ENCODE measurements around the gene SLC26A1.

Gene SLC26A1

DNA sequence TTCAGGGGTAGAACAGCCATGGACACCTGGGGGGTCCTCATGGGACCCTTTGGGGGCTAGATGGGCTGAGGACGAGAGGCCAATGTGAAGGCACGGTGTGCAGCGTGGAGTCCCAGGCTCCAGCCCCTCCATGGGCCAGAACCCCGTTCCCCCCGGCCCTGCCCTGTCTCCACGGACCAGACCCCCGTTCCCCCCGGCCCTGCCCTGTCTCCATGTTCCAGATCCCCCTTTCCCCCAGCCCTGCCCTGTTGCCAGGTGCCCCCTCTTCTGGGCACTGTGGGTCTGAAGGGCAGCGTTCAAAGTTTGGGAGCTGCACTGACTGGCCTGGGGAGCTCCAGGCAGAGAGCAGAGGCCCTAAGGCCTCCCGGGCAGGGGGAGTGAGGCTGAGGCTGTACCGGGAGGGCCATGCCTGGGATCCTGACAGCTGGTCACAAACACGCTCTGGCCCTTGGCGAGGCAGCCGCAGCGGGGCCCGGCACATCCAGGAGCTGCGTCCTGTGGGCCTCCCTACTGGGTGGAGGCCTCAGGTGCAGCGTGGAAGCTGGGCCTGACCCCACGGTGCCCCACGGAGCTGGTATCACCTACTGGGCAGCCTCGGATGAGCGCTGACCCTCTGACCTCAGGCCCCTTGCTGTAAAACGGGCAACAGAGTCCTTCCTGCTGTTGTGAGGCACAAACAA is 28.7 kb downstream of the SLC26A1 start:
- peaks cover 1% of the 10 kb centered on the region for H3K36me3 Mint-ChIP-seq (ENCODE audit: low read depth)
- DNase-seq (no peak), ATAC-seq (no peak)
- H3K4me3 Mint-ChIP-seq = no peak overlapping the region
- no peaks in the 10 kb centered on the region for H3K27me3 Mint-ChIP-seq
- no peaks in the 10 kb centered on the region for H3K9me3 Mint-ChIP-seq
- no peaks in the 10 kb centered on the region for H3K4me1 Mint-ChIP-seq
- H3K27ac Mint-ChIP-seq = no peak overlapping the region

DNA sequence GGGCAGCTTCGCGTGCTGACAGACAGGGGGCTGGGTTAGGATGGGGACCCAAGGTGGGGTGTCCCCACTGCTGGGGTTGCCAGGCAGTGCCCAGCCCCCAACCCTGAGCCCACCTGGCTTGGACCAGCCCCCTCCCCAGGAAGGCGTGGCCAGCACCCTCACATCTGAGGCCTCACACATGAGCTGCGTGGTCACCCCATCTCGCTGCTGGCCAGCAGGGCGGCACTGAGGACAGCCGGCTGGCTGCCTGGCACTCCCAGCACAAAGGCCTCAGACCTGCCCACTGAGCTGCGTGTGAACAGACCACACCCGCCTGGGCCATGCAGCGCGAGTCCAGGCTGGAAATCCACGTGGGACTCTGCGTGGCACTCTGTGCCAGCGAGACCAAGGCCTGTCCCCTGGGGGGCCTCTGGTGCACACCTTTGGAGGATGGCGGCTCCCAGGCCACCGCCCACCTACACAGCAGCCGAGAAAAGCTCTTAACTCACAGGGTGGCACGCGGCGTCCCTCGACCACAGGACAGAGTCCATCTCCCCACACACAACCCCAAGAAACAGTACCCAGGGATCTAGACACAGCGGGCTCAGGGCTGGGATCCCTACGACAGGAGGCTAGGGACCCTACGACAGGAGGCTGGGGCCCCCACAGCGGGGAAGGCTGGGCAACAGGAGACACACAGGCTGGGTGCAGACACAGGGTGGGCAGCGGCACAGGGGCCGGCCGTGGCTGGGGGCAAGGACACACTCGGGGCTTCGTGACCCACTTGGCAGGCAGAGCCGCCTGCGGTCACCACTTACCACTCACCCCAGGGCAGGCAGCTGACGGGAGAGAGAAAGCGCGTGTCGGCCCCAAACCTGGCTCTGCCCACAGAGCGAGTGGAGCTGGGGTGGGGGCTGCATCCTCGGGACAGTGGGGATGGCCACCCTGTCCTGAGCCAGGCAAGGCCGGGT is 29.7 kb downstream of the SLC26A1 start:
- Mint-ChIP-seq H3K4me3 (no peak overlapping the region), H3K9me3 (no peaks in the 10 kb centered on the region), H3K36me3 (ENCODE audit: low read depth) (peaks cover 1% of the 10 kb centered on the region), H3K4me1 (no peaks in the 10 kb centered on the region), H3K27me3 (no peaks in the 10 kb centered on the region), H3K27ac (no peak overlapping the region)
- ATAC-seq = no peak
- DNase-seq = no peak

- ATAC-seq (no peak), DNase-seq (no peak)
- Mint-ChIP-seq H3K4me1 (no peaks in the 10 kb centered on the region), H3K27me3 (no peaks in the 10 kb centered on the region), H3K9me3 (no peaks in the 10 kb centered on the region), H3K27ac (no peak overlapping the region), H3K36me3 (ENCODE audit: low read depth) (peaks cover 1% of the 10 kb centered on the region), H3K4me3 (no peak overlapping the region)
These were observed 30.7 kb downstream of the SLC26A1 start for GRCh38 chr4:962231-963208.

DNA sequence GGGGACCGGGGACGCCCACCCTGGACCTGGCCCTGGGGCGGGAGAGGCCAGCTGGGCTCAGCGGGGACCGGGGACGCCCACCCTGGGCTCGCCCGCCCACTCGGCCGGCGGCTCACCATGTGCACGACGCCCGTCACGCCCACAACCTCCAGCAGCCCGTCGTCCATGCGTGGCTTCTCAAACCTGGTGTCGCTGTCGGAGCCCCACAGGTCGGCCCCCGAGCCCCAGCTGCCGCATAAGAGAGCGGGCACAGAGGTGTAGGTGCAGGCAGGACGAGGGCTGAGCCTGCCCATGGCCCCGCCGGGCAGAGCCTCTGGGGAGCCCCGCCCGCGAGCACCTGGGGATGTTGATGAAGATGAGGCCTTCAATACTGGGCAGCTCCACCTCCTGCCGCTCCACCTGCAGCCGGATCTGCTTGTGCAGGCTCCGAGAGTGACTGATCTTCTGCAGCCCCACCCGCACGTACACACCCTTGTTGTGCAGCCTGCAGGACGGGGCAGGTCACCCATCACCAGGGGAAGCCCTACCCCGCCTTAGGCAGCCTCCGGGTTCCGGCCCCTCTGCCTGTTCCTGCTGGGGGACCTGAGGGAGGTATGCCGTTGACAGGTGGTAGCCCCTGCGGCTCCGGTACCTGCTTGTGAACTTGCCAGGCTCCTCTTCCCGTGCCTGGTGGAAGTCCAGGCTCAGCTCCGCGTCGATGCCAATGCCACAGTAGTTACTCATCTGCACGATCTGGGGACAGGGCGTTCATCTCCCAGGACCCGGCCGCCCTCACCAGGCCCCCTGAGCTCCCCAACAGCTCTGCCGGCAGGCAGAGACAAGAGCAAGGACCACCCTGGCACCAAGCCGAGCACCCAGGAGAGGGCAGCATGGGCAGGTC is 31.6 kb downstream of the SLC26A1 start:
- Mint-ChIP-seq H3K36me3 (ENCODE audit: low read depth) (peaks cover 3% of the 10 kb centered on the region), H3K27me3 (no peaks in the 10 kb centered on the region)

DNA sequence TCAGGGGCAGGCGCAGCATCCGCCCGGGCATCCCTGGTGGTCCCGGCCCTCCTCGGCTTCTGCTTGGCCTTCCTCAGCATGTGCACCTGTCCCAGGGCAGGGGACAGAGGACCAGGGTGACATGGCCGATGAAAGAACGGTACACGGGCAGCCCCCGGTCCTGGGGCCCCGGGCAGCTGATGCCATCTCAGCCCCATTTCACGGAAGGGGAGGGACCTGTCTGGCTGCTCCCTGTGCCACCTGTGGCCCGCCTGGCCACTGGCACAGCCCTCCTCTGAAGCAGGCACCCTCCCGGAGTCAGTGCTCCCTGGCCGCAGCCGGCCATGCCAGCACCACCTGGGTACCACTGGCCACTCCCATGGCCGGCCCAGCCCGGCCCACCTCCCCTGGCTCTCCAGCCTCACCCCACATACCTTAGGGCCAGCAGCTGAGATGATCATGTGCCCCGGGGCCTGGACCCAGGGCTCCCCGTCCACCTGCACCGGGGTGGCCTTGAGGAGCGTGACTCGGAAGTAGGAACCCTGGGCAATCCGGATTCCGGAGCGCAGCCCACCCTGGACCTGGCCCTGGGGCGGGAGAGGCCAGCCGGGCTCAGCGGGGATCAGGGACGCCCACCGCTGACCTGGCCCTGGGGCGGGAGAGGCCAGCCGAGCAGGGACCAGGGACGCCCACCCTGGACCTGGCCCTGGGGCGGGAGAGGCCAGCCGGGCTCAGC is 32.4 kb downstream of the SLC26A1 start:
- peaks cover 2% of the 10 kb centered on the region for H3K36me3 Mint-ChIP-seq (ENCODE audit: low read depth)

More for the DNA sequence above, 31.6 kb downstream of the SLC26A1 start:
- DNase-seq (no peak), ATAC-seq (no peak)
- H3K4me3 Mint-ChIP-seq = no peak overlapping the region
- H3K4me1 Mint-ChIP-seq = no peaks in the 10 kb centered on the region
- H3K27ac Mint-ChIP-seq = no peak overlapping the region
- H3K9me3 Mint-ChIP-seq = no peaks in the 10 kb centered on the region

GRCh38 chr4:960140-960635 is 33.0 kb downstream of the SLC26A1 start:
- Mint-ChIP-seq H3K4me1 (no peaks in the 10 kb centered on the region), H3K36me3 (ENCODE audit: low read depth) (peaks cover 2% of the 10 kb centered on the region), H3K27me3 (no peaks in the 10 kb centered on the region), H3K9me3 (no peaks in the 10 kb centered on the region), H3K4me3 (no peak overlapping the region), H3K27ac (peak overlapping the region; percentile 18)
- ATAC-seq (no peak), DNase-seq (no peak)

More for the DNA sequence above, 32.4 kb downstream of the SLC26A1 start:
- H3K27me3 Mint-ChIP-seq = no peaks in the 10 kb centered on the region
- H3K4me1 Mint-ChIP-seq = no peaks in the 10 kb centered on the region
- DNase-seq (no peak), ATAC-seq (no peak)
- no peak overlapping the region for H3K4me3 Mint-ChIP-seq
- no peaks in the 10 kb centered on the region for H3K9me3 Mint-ChIP-seq
- no peak overlapping the region for H3K27ac Mint-ChIP-seq

DNA sequence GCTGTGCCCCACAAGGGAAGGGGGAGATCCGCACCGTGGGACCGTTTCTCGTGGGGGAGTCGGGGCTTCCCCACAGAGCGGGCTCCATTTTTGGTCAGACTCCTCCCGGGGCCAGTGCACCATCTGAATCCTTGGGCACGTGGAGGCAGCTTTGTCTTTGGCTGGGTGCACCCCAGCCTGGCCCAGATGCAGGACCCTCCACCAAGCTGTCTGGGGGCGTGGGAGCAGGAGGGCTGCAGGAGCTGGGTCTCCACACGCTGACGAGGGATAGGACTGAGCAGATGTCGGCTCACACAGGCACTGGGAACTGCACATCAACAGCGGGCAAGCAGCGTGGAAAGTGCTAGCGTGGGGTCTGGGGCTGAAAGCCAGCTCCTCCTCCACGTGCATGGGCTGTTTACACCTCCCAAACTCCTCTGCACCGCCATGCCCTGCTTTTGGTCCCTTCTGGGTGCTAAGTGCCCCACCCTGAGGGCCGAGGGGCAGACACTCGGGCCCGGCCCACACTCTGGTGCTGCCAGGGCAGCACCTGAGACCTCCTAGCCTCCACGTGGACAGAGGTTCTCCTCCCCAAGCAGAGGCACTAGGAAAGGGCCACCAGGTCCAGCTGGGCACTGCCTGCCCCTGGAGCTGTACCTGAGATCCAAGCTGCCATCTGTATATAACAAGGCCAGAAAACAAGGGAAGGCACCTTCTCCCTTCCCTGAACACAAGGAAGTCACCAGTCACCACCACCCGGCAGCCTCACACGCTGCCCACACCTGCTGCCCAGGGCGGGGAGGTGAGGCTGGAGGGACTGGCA is 33.7 kb downstream of the SLC26A1 start:
- Mint-ChIP-seq H3K4me3 (no peak overlapping the region), H3K27me3 (no peaks in the 10 kb centered on the region), H3K9me3 (no peaks in the 10 kb centered on the region), H3K36me3 (ENCODE audit: low read depth) (peaks cover 2% of the 10 kb centered on the region), H3K4me1 (no peaks in the 10 kb centered on the region), H3K27ac (peak overlapping the region; percentile 18)
- DNase-seq (no peak), ATAC-seq (no peak)

DNA sequence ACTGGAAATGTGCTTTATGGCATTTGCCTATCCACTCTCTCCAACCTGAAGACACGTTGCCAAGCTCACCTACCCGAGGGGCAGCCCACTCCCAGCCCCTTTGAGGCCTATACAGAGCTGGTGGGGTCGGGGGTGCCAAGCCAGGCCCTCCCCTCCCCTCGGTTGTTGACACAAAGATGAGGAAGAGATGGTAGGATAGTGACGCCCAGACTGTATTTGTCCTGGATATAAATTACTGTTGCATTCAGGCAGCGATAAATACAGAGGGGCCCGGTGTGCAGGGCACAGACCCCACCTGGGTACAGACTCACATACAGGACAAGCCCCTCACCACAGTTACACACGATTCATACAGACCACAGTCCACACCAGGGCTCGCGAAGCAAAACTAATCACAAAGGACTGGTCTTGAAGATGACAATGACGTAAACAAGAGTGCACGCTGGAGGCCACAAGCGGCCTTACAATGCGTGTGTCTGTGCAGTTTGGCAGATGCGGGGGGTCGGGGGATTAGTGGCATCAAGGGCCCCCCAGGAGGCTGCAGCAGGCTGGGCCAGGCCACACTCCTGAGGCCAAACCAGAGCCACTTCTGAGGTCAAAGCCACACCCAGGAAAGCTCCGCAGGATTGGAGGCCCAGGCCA is 34.4 kb downstream of the SLC26A1 start:
- Mint-ChIP-seq H3K27ac (no peak overlapping the region), H3K36me3 (ENCODE audit: low read depth) (peaks cover 4% of the 10 kb centered on the region), H3K9me3 (no peaks in the 10 kb centered on the region), H3K27me3 (no peaks in the 10 kb centered on the region), H3K4me1 (no peaks in the 10 kb centered on the region), H3K4me3 (no peak overlapping the region)
- no peak for DNase-seq
- no peak for ATAC-seq

DNA sequence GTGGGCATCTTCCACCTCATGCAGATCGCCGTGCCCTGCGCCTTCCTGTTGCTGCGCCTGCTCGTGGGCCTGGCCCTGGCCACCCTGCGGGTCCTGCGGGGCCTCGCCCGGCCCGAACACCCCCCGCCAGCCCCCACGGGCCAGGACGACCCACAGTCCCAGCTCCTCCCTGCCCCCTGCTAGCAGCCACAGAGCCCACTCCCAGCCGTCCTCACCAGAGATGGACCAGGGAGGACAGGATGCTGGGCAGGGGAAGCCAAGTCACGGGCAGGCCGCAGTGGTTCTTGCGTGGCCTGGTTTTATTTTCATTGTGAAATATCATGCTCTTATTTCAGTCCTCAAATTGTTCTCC is 34.9 kb downstream of the SLC26A1 start:
- H3K9me3 Mint-ChIP-seq = no peaks in the 10 kb centered on the region
- H3K4me1 Mint-ChIP-seq = no peaks in the 10 kb centered on the region
- no peaks in the 10 kb centered on the region for H3K27me3 Mint-ChIP-seq
- no peak for ATAC-seq
- no peak overlapping the region for H3K4me3 Mint-ChIP-seq
- peaks cover 4% of the 10 kb centered on the region for H3K36me3 Mint-ChIP-seq (ENCODE audit: low read depth)
- DNase-seq = no peak
- H3K27ac Mint-ChIP-seq = no peak overlapping the region

GRCh38 chr4:957581-958313 is 35.5 kb downstream of the SLC26A1 start:
- Mint-ChIP-seq H3K27ac (no peak overlapping the region), H3K9me3 (no peaks in the 10 kb centered on the region), H3K4me3 (no peak overlapping the region), H3K27me3 (no peaks in the 10 kb centered on the region), H3K36me3 (ENCODE audit: low read depth) (peaks cover 4% of the 10 kb centered on the region), H3K4me1 (no peaks in the 10 kb centered on the region)
- DNase-seq (no peak), ATAC-seq (no peak)

DNA sequence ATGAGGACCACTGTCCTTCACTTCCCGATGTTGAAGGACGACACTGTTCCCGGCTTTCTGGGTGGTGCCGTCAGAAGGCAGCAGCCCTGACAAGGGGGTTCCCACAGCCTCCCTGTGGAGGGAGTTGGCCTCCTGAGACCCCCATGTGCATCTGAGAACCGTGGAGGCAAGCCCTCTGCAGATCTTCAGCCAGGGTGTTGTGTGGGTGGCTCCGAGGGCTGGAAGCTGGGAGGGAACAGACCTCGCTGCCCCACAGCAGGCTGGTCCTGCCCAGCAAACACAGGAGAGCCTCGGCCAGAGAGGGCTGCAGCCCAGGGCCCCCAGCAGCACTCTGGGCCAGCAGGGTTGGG is 36.0 kb downstream of the SLC26A1 start:
- Mint-ChIP-seq H3K4me3 (no peak overlapping the region), H3K27ac (no peak overlapping the region), H3K9me3 (no peaks in the 10 kb centered on the region), H3K27me3 (no peaks in the 10 kb centered on the region), H3K4me1 (no peaks in the 10 kb centered on the region), H3K36me3 (ENCODE audit: low read depth) (peaks cover 4% of the 10 kb centered on the region)
- ATAC-seq (no peak), DNase-seq (no peak)

All from activated naive CD8-positive, alpha-beta T cell treated with anti-CD3 and anti-CD28 coated beads, Interleukin-2, amount 50 U/mL, for 24 hours (primary cell).